Trophoblast cell (in vitro differentiated cells and primary cell): ENCODE data around the gene TXNDC9.
"Not testable (repeated sequence)": the region's sequence is repeated elsewhere in the genome, so short reads cannot be mapped to it uniquely, and the experiment has no call there.

ENCODE experiments used
- DNase-seq, 2 donors: peaks; one replicate each; pipeline ENCODE4 v3.0.0-alpha.2; 2016
- H2AFZ ChIP-seq: 2 replicates; pipeline ENCODE4 v1.6.1; 2013; ENCODE audit warnings: low read length, moderate library complexity, mild to moderate bottlenecking; ENCODE audit not compliant: insufficient read depth, poor library complexity
- H2AK5ac ChIP-seq: 2 replicates; pipeline ENCODE4 v1.6.1; 2013; ENCODE audit warnings: mild to moderate bottlenecking, low read length
- H2BK120ac ChIP-seq: 2 replicates; pipeline ENCODE4 v1.6.1; 2013; ENCODE audit warnings: low read length, mild to moderate bottlenecking, moderate library complexity; ENCODE audit not compliant: insufficient read depth, poor library complexity
- H2BK12ac ChIP-seq: 2 replicates; pipeline ENCODE4 v1.6.1; 2013; ENCODE audit warnings: mild to moderate bottlenecking, low read length, moderate library complexity
- H2BK5ac ChIP-seq: 2 replicates; pipeline ENCODE4 v1.6.1; 2013; ENCODE audit warnings: low read length, low read depth, moderate library complexity, mild to moderate bottlenecking; ENCODE audit not compliant: poor library complexity
- H3K14ac ChIP-seq: 2 replicates; pipeline ENCODE4 v1.6.1; 2013; ENCODE audit warnings: mild to moderate bottlenecking, low read length
- H3K18ac ChIP-seq: 2 replicates; pipeline ENCODE4 v1.6.1; 2013; ENCODE audit warnings: mild to moderate bottlenecking, low read length
- H3K23ac ChIP-seq: 2 replicates; pipeline ENCODE4 v1.6.1; 2013; ENCODE audit warnings: low read length
- H3K27ac ChIP-seq: 2 replicates; pipeline ENCODE4 v1.5.1; 2013; ENCODE audit warnings: low read depth, mild to moderate bottlenecking, inconsistent platforms, low read length, moderate library complexity
- H3K27me3 ChIP-seq: 2 replicates; pipeline ENCODE4 v1.6.1; 2013; ENCODE audit warnings: inconsistent platforms, mild to moderate bottlenecking, low read length, moderate library complexity; ENCODE audit not compliant: insufficient read depth
- H3K36me3 ChIP-seq, 2 experiments: 1 replicate in 1 of 2; 2 replicates in 1 of 2; pipeline ENCODE4 v1.6.1; 2013; ENCODE audit warnings: low read length in 2 of 2, mild to moderate bottlenecking in 2 of 2, moderate library complexity in 1 of 2; ENCODE audit not compliant: insufficient read depth in 2 of 2, control insufficient read depth in 1 of 2
- H3K4ac ChIP-seq: 2 replicates; pipeline ENCODE4 v1.6.1; 2013; ENCODE audit warnings: low read depth, mild to moderate bottlenecking, low read length, moderate library complexity
- H3K4me1 ChIP-seq, 2 experiments: 1 replicate in 1 of 2; 2 replicates in 1 of 2; pipeline ENCODE4 v1.6.1; 2013; ENCODE audit warnings: low read length in 2 of 2, mild to moderate bottlenecking in 2 of 2, moderate library complexity in 1 of 2; ENCODE audit not compliant: insufficient read depth in 2 of 2, control insufficient read depth in 1 of 2
- H3K4me2 ChIP-seq: 2 replicates; pipeline ENCODE4 v1.6.1; 2013; ENCODE audit warnings: inconsistent platforms, mild to moderate bottlenecking, low read length, moderate library complexity
- H3K4me3 ChIP-seq: 2 replicates; pipeline ENCODE4 v1.5.1; 2013; ENCODE audit warnings: mild to moderate bottlenecking, low read depth, low read length, inconsistent platforms
- H3K79me1 ChIP-seq: one replicate; pipeline ENCODE4 v1.6.1; 2013; ENCODE audit warnings: low read length
- H3K79me2 ChIP-seq: 2 replicates; pipeline ENCODE4 v1.6.1; 2013; ENCODE audit warnings: low read length, mild to moderate bottlenecking; ENCODE audit not compliant: control insufficient read depth, insufficient read depth, poor library complexity
- H3K9ac ChIP-seq: 2 replicates; pipeline ENCODE4 v1.6.1; 2013; ENCODE audit warnings: mild to moderate bottlenecking, low read length
- H3K9me3 ChIP-seq: 2 replicates; pipeline ENCODE4 v1.6.1; 2013; ENCODE audit warnings: low read depth, mild to moderate bottlenecking, control low read depth, inconsistent platforms, low read length; ENCODE audit not compliant: insufficient read depth
- H4K12ac ChIP-seq: 2 replicates; pipeline ENCODE4 v1.6.1; 2013; ENCODE audit warnings: low read depth, mild to moderate bottlenecking, low read length, moderate library complexity
- H4K8ac ChIP-seq: 2 replicates; pipeline ENCODE4 v1.6.1; 2013; ENCODE audit warnings: low read depth, mild to moderate bottlenecking, low read length, moderate library complexity
- H4K91ac ChIP-seq: one replicate; pipeline ENCODE4 v1.6.1; 2013; ENCODE audit warnings: low read depth, mild to moderate bottlenecking, low read length, moderate library complexity
- WGBS: extraction: QIAGEN DNeasy Blood & Tissue Kit; methylation state at CpG from one replicate; pipeline ENCODE4 v1.1.7; 2013; ENCODE audit warnings: missing lambda C conversion rate; ENCODE audit not compliant: insufficient read length, insufficient coverage; ENCODE audit errors: extremely low coverage; 5-methylcytosine and 5-hydroxymethylcytosine counted together

TXNDC9 gene

DNA sequence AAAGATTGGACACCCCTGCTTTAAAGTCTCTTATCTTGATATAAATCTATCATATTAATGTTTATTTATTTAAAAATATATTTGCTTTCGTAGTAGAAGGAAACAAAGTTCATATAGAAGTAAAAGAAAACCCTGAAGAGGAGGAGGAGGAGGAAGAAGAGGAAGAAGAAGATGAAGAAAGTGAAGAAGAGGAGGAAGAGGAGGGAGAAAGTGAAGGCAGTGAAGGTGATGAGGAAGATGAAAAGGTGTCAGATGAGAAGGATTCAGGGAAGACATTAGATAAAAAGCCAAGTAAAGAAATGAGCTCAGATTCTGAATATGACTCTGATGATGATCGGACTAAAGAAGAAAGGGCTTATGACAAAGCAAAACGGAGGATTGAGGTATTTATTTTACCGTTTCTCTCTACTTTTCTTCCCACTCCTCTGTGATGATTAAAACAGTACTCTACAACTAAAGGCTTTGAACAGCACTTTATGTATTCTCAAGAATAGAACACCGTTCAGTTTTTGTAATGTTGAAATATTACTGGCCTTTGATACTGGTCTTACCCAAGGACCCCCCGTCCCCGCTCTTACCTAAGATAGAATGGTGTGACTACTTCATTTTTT lies 40.2 kb upstream of the TXNDC9 start:
- H3K4me1 ChIP-seq: no peaks in the 10 kb centered on the region
- no peak overlapping the region for H4K8ac ChIP-seq
- no peaks in the 10 kb centered on the region for H3K27me3 ChIP-seq
- no peak overlapping the region for H2AFZ ChIP-seq
- no peak overlapping the region for H3K23ac ChIP-seq
- no peaks in the 10 kb centered on the region for H3K79me1 ChIP-seq
- H2BK12ac ChIP-seq: no peak overlapping the region
- H4K91ac ChIP-seq: no peak overlapping the region
- no peak for DNase-seq
- H2AK5ac ChIP-seq: no peak overlapping the region
- H3K9me3 ChIP-seq: peaks cover 1% of the 10 kb centered on the region
- H2BK120ac ChIP-seq: no peak overlapping the region
- H3K4me3 ChIP-seq: no peak overlapping the region
- no peaks in the 10 kb centered on the region for H3K79me2 ChIP-seq
- no CpG with 5 or more reads among the region's 7 CpGs for WGBS
- H3K18ac ChIP-seq: no peak overlapping the region
- no peak overlapping the region for H3K4me2 ChIP-seq
- H3K27ac ChIP-seq: no peak overlapping the region
- no peak overlapping the region for H3K14ac ChIP-seq
- H4K12ac ChIP-seq: no peak overlapping the region
- H3K4ac ChIP-seq: no peak overlapping the region
- H3K9ac ChIP-seq: no peak overlapping the region
- peaks cover 9 to 16% of the 10 kb centered on the region in 2 experiments for H3K36me3 ChIP-seq
- H2BK5ac ChIP-seq: no peak overlapping the region

DNA sequence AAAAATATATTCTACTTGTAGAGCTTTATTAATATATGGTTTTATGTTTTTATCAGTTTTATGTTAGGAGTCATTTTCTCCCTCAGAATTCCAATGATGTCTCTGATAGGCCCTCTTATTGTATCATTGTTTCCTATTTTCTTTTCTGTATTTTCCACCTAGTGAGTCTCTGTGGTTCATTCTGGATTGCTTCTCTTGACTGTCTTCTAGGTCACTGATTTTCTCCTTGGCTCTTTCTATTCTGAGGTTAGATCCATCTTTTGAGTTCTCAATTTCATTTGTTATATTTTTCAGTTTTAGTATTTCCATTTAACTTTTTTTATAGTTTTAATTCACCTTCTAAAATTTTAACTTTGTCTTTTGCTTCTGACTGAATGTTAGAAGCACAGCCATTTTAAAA lies 38.6 kb upstream of the TXNDC9 start:
- Histone ChIP-seq H3K9me3 (peaks cover 1% of the 10 kb centered on the region), H3K36me3 (peaks cover 11 to 12% of the 10 kb centered on the region in 2 experiments), H3K4me1 (no peaks in the 10 kb centered on the region), H2AFZ (no peak overlapping the region), H3K18ac (no peak overlapping the region), H3K9ac (no peak overlapping the region), H2BK12ac (no peak overlapping the region), H3K79me1 (no peaks in the 10 kb centered on the region), H3K23ac (no peak overlapping the region), H3K4me2 (no peak overlapping the region), H3K27ac (no peak overlapping the region), H3K14ac (no peak overlapping the region), H2BK5ac (no peak overlapping the region), H3K27me3 (no peaks in the 10 kb centered on the region), H2AK5ac (no peak overlapping the region), H3K79me2 (no peaks in the 10 kb centered on the region), H4K91ac (no peak overlapping the region), H2BK120ac (no peak overlapping the region), H3K4ac (no peak overlapping the region), H4K8ac (no peak overlapping the region), H3K4me3 (no peak overlapping the region), H4K12ac (no peak overlapping the region)
- no peak for DNase-seq

DNA sequence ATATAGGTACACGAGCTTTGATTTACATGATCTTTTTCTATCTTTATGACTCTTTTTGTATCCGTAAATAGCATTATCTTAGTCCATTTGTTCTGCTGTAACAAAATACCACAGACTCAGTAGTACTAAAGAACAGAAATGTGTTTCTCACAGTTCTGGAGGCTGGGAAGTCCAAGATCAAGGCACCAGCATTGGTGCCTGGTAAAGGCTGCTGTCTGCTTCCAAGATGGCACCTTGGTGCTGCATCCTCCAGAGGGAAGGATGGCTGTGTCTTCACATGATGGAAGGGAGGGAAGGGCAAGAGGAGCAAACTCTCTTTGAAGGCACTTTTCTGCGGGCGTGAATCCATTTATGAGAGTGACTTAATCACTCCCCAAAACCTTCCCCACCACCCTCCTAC lies 37.0 kb upstream of the TXNDC9 start:
- Histone ChIP-seq H3K36me3 (peaks cover 13% of the 10 kb centered on the region in 2 experiments), H3K4ac (no peak overlapping the region), H3K27ac (no peak overlapping the region), H2AFZ (no peak overlapping the region), H4K8ac (no peak overlapping the region), H3K9ac (no peak overlapping the region), H3K4me1 (no peaks in the 10 kb centered on the region), H4K91ac (no peak overlapping the region), H3K23ac (no peak overlapping the region), H3K79me2 (no peaks in the 10 kb centered on the region), H3K14ac (no peak overlapping the region), H3K79me1 (no peaks in the 10 kb centered on the region), H3K4me3 (no peak overlapping the region), H2AK5ac (no peak overlapping the region), H2BK120ac (no peak overlapping the region), H2BK5ac (no peak overlapping the region), H4K12ac (no peak overlapping the region), H3K27me3 (no peaks in the 10 kb centered on the region), H3K18ac (no peak overlapping the region), H3K4me2 (no peak overlapping the region), H2BK12ac (no peak overlapping the region), H3K9me3 (peaks cover 1% of the 10 kb centered on the region)
- DNase-seq: no peak
- WGBS: no CpG with 5 or more reads among the region's 4 CpGs

DNA sequence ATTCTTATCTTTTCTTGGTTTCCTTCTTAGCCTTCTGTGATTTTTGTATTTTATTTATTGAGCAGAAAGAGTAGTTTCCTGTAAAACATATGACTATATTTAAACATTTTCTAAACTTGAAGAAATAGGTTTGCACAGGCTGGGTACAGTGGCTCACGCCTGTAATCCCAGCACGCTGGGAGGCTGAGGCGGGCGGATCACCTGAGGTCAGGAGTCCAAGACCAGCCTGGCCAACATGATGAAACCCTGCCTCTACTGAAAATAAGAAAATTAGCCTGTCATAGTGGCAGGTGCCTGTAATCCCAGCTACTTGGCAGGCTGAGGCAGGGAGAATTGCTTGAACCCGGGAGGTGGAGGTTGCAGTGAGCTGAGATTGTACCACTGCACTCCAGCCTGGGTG lies 32.7 kb upstream of the TXNDC9 start:
- not testable (repeated sequence) for H3K27ac ChIP-seq, H4K8ac ChIP-seq, H2BK5ac ChIP-seq, H3K18ac ChIP-seq, H4K91ac ChIP-seq, H3K9me3 ChIP-seq, H3K4me2 ChIP-seq, H3K4ac ChIP-seq, H3K4me1 ChIP-seq, H2AFZ ChIP-seq, H3K9ac ChIP-seq, H4K12ac ChIP-seq, H2BK12ac ChIP-seq, H3K23ac ChIP-seq, H3K79me2 ChIP-seq, H3K4me3 ChIP-seq, H3K27me3 ChIP-seq, H2AK5ac ChIP-seq, DNase-seq, H3K79me1 ChIP-seq, H2BK120ac ChIP-seq, H3K14ac ChIP-seq
- WGBS: no CpG with 5 or more reads among the region's 5 CpGs
- peaks cover 12 to 18% of the 10 kb centered on the region in 2 experiments for H3K36me3 ChIP-seq
